Heart left ventricle (tissue), 16 donors: ENCODE results near the gene TECR. TPM values are rescaled to one million over a fixed set of nuclear protein-coding genes. Genes with fewer than 3 reads are reported as not detected.

Experiments
- ATAC-seq, 4 donors: fragments of 200-7000 bp; cut with Tn5 transposase; one replicate each; pipeline ENCODE4 v1.9.1; 2020 to 2022; ENCODE audit warnings: moderate library complexity in 4 of 4, mild to moderate bottlenecking in 3 of 4, moderate number of reproducible peaks in 1 of 4
- DNase-seq, 5 donors: peaks; one replicate each; pipeline ENCODE4 v3.0.0-alpha.2; 2020
- H3K27ac ChIP-seq, 12 donors: fragments of 200-600 bp; sonication (generic) in 4 of 12; one replicate each; pipeline versions ENCODE4 v1.5.0 to v1.8.0; 2016 to 2022; ENCODE audit warnings: mild to moderate bottlenecking in 2 of 12
- H3K27me3 ChIP-seq, 9 donors: fragments of 200-600 bp; sonication (generic) in 2 of 9; one replicate each; pipeline versions ENCODE4 v1.5.1 to v1.8.0; 2016 to 2022; ENCODE audit warnings: mild to moderate bottlenecking in 3 of 9
- H3K36me3 ChIP-seq, 9 donors: fragments of 200-600 bp; sonication (generic) in 2 of 9; one replicate each; pipeline versions ENCODE4 v1.5.0 to v1.8.0; 2018 to 2022; ENCODE audit warnings: mild to moderate bottlenecking in 2 of 9
- H3K4me1 ChIP-seq, 12 donors: fragments of 200-600 bp; sonication (generic) in 4 of 12; one replicate each; pipeline versions ENCODE4 v1.5.0 to v1.8.0; 2016 to 2022; ENCODE audit warnings: mild to moderate bottlenecking in 3 of 12
- H3K4me3 ChIP-seq, 12 donors: fragments of 200-600 bp; sonication (generic) in 4 of 12; one replicate each; pipeline versions ENCODE4 v1.5.0 to v1.8.0; 2017 to 2022; ENCODE audit warnings: mild to moderate bottlenecking in 9 of 12, moderate library complexity in 4 of 12
- H3K9me3 ChIP-seq, 12 donors: fragments of 200-600 bp; sonication (generic) in 4 of 12; one replicate each; pipeline versions ENCODE4 v1.5.0 to v1.8.0; 2016 to 2022; ENCODE audit warnings: mild to moderate bottlenecking in 1 of 12
- CTCF ChIP-seq, 12 donors: fragments of 200-600 bp; sonication (generic) in 4 of 12; IDR thresholded peaks; one replicate each; pipeline versions ENCODE4 v1.5.0 to v1.8.0; 2018 to 2022; ENCODE audit warnings: antibody characterized with exemption in 12 of 12, mild to moderate bottlenecking in 5 of 12
- POLR2A ChIP-seq, 2 donors: fragments of 450-650 bp; IDR thresholded peaks; one replicate each; pipeline ENCODE4 v1.6.1; 2017; ENCODE audit warnings: antibody characterized with exemption in 2 of 2, mild to moderate bottlenecking in 2 of 2, moderate library complexity in 2 of 2
- WGBS, 4 donors: extraction: QIAGEN DNeasy Blood & Tissue Kit in 2 of 4; methylation state at CpG; one replicate each; pipeline versions ENCODE4 v1.1.5 to v1.1.7; 2013 to 2018; 5-methylcytosine and 5-hydroxymethylcytosine counted together
- intact Hi-C, 10 donors: fragments of 100-400 bp; cut with DNase I; formaldehyde crosslinking; loops; one replicate each; pipeline versions ENCODE4 v1.11.1 to v1.14.2; 2022
- polyA plus RNA-seq, 2 donors: library from polyadenylated mRNA; stranded (reverse); fragments of 200-250 nt; gene quantifications; one replicate each; pipeline ENCODE4 v1.2.3, GENCODE V29; 2013
- total RNA-seq, 9 donors: library from RNA; depleted of rRNA in 2 of 9; stranded (reverse); fragments of >200 nt in 2 of 9; fragmentation: NEBNext Ultra II Directional in 3 of 9; extraction: Animal tissue kit (Norgen Biotek cat#: 25700) in 3 of 9; gene quantifications; one replicate each; pipeline versions ENCODE4 v1.1.0 to v1.2.4, GENCODE V29; 2016 to 2023
- donor health status: ischemic (EF 13 %, LVEDD 7.1; RV severe dilation, severe dysfunction).
- donor health status: healthy with polysubstance abuse.
- donor health status: DM: no; HTN: yes; CAD: no.
- donor health status: DM: no; HTN: no; CAD: no.
- donor health status: ischemic (EF 25% LVEDD 6.9; RV normal size, moderate dysfunction).
- donor health status: ischemic (EF 25% LVEDD 5.7; RV mildly dilated, moderate dysfunction).
- donor health status: healthy.
- donor health status: DM: yes; HTN: yes; CAD: no.
- donor health status: ischemic (EF 35%, LVEDD 5.7; RV mildly dilated, moderate dysfunction).
- donor health status: nonischemic (EF 11% LVEDD 7.7; RV severe dilation, severe dysfunction).
- donor health status: DM: yes; HTN: yes; CAD: no.
- donor health status: PGD.
- donor health status: ischemic (EF 29% LVEDD 5.4; RV normal size, mild dysfunction).
- donor health status: nonischemic (EF 23%, LVEDD 6.1; RV moderate dilation, normal function).

The TECR gene
- total and polyA plus RNA-seq, 11 donors, result 48.1 to 102 (median 71.7) TPM

GRCh38 chr19:14528419-14529253, 758 bp upstream of the TECR start:
- intact Hi-C loops, result loop anchor here in 1 of 10 donors (1.0 kb wide), 1 partner anchor 10 kb away; the partner anchor contains the start of gene DNAJB1
- no peak for ATAC-seq

GRCh38 chr19:14530005-14530348, 583 bp downstream of the TECR start:
- TF ChIP-seq POLR2A (IDR thresholded peaks at IDR 0.05) (no peak), CTCF (IDR thresholded peaks at IDR 0.05) (no peak)
- intact Hi-C loops, result no loop called here
- 0% methylated on average over 15 to 18 of the region's 18 CpGs for WGBS, 4 donors
- Histone ChIP-seq H3K4me1 (peaks cover 0 to 40% (median 24%) of the 10 kb centered on the region in 12 donors), H3K36me3 (peaks cover 0 to 7% (median 0%) of the 10 kb centered on the region in 9 donors), H3K4me3 (peak overlapping the region; percentile 57 to 91 (median 74)), H3K27ac (peak overlapping the region; percentile 70 to 95 (median 86)), H3K9me3 (no peaks in the 10 kb centered on the region), H3K27me3 (no peaks in the 10 kb centered on the region)
- ATAC-seq, result peak in 1 of 4 donors; percentile 0
- no peak for DNase-seq

More at GRCh38 chr19:14528419-14529253, 758 bp upstream of the TECR start:
- Histone ChIP-seq H3K27me3 (no peaks in the 10 kb centered on the region), H3K4me1 (peaks cover 0 to 38% (median 23%) of the 10 kb centered on the region in 12 donors), H3K27ac (peak overlapping the region in 5 of 12 donors; percentile 16 to 93 (median 85)), H3K4me3 (peak overlapping the region; percentile 40 to 80 (median 72)), H3K9me3 (no peaks in the 10 kb centered on the region), H3K36me3 (no peaks in the 10 kb centered on the region)
- 38 to 43% (median 41%) methylated on average over 39 of the region's 39 CpGs for WGBS, 4 donors
- DNase-seq, result no peak
- no peak for TF ChIP-seq CTCF (IDR thresholded peaks at IDR 0.05)
- no peak for TF ChIP-seq POLR2A (IDR thresholded peaks at IDR 0.05)

- Histone ChIP-seq H3K27me3 (no peaks in the 10 kb centered on the region), H3K4me3 (peak overlapping the region in 10 of 12 donors; percentile 57 to 91 (median 74)), H3K27ac (peak overlapping the region in 7 of 12 donors; percentile 82 to 95 (median 90)), H3K36me3 (peaks cover 0 to 7% (median 0%) of the 10 kb centered on the region in 9 donors), H3K4me1 (peaks cover 0 to 40% (median 24%) of the 10 kb centered on the region in 12 donors), H3K9me3 (no peaks in the 10 kb centered on the region)
- ATAC-seq (no peak), DNase-seq (no peak)
- 65 to 74% (median 70%) methylated on average over 3 of the region's 3 CpGs for WGBS, 4 donors
- intact Hi-C loops, result no loop called here
- TF ChIP-seq POLR2A (IDR thresholded peaks at IDR 0.05), result no peak
- TF ChIP-seq CTCF (IDR thresholded peaks at IDR 0.05), result no peak
Observed at GRCh38 chr19:14530506-14530905, 1.1 kb downstream of the TECR start.

- peaks cover 0 to 48% (median 28%) of the 10 kb centered on the region in 12 donors for H3K4me1 ChIP-seq
- ATAC-seq, result no peak
- no peak for TF ChIP-seq POLR2A (IDR thresholded peaks at IDR 0.05)
- TF ChIP-seq CTCF (IDR thresholded peaks at IDR 0.05), result no peak
- H3K27ac ChIP-seq, result peak overlapping the region in 4 of 12 donors; percentile 56 to 79 (median 72)
- intact Hi-C loops, result no loop called here
- no peak for DNase-seq
- WGBS, 4 donors, result 80 to 91% (median 87%) methylated on average over 5 of the region's 5 CpGs
- peaks cover 0 to 7% (median 0%) of the 10 kb centered on the region in 9 donors for H3K36me3 ChIP-seq
- H3K9me3 ChIP-seq, result no peaks in the 10 kb centered on the region
- H3K27me3 ChIP-seq, result no peaks in the 10 kb centered on the region
- H3K4me3 ChIP-seq, result no peak overlapping the region
Observed at GRCh38 chr19:14533450-14533849, 4.1 kb downstream of the TECR start.
